Smooth muscle cell (in vitro differentiated cells): ENCODE data around the gene HOXA5. TPM values are rescaled to one million over a fixed set of nuclear protein-coding genes. Genes with fewer than 3 reads are reported as not detected.
A peak's percentile ranks its signal among the peaks of the same experiment; 100 is the strongest.

Experiments
- DNase-seq: peaks from one replicate; lab custom pipeline; 2025; ENCODE audit not compliant: unreplicated experiment; lab: John Stamatoyannopoulos, UW
- H2AFZ ChIP-seq: fragments of 200-600 bp; sonication (generic); 2 replicates; pipeline ENCODE4 v1.6.0; 2016; ENCODE audit warnings: antibody characterized with exemption, low read depth, mild to moderate bottlenecking
- H3F3A ChIP-seq: fragments of 200-600 bp; sonication (generic); 2 replicates; pipeline ENCODE4 v1.6.0; 2017; ENCODE audit warnings: antibody characterized with exemption, low read depth
- H3K27ac ChIP-seq: fragments of 200-600 bp; sonication (generic); 2 replicates; pipeline ENCODE4 v1.5.1; 2016; ENCODE audit warnings: low read depth, mild to moderate bottlenecking
- H3K27me3 ChIP-seq: fragments of 200-600 bp; sonication (generic); 2 replicates; pipeline ENCODE4 v1.6.1; 2016; ENCODE audit warnings: low read depth, mild to moderate bottlenecking
- H3K36me3 ChIP-seq: fragments of 200-600 bp; sonication (generic); 2 replicates; pipeline ENCODE4 v1.5.1; 2016; ENCODE audit warnings: low read depth
- H3K4me1 ChIP-seq: fragments of 200-600 bp; sonication (generic); 2 replicates; pipeline ENCODE4 v1.5.1; 2016; ENCODE audit warnings: low read depth
- H3K4me2 ChIP-seq: fragments of 200-600 bp; sonication (generic); 2 replicates; pipeline ENCODE4 v1.6.0; 2016; ENCODE audit warnings: mild to moderate bottlenecking
- H3K4me3 ChIP-seq: fragments of 200-600 bp; sonication (generic); 2 replicates; pipeline ENCODE4 v1.5.1; 2016; ENCODE audit warnings: mild to moderate bottlenecking
- H3K79me2 ChIP-seq: fragments of 200-600 bp; sonication (generic); 2 replicates; pipeline ENCODE4 v1.6.0; 2016; ENCODE audit warnings: low read depth, mild to moderate bottlenecking
- H3K9ac ChIP-seq: fragments of 200-600 bp; sonication (generic); 2 replicates; pipeline ENCODE4 v1.6.0; 2016; ENCODE audit warnings: low read depth
- H3K9me3 ChIP-seq: fragments of 200-600 bp; sonication (generic); replicated peaks from 2 replicates; pipeline ENCODE4 v1.5.1; 2016; ENCODE audit warnings: low read depth
- H4K20me1 ChIP-seq: fragments of 200-600 bp; sonication (generic); 2 replicates; pipeline ENCODE4 v1.6.0; 2016; ENCODE audit warnings: low read depth
- CTCF ChIP-seq: fragments of 200-600 bp; sonication (generic); IDR thresholded peaks from 2 replicates; pipeline ENCODE4 v1.5.1; 2017; ENCODE audit warnings: borderline replicate concordance, mild to moderate bottlenecking, antibody characterized with exemption; ENCODE audit not compliant: insufficient read depth, poor library complexity, severe bottlenecking
- WGBS: methylation state at CpG from one replicate; pipeline ENCODE4 v1.1.7; 2016; ENCODE audit warnings: low lambda C conversion rate; 5-methylcytosine and 5-hydroxymethylcytosine counted together
- polyA plus RNA-seq: library from polyadenylated mRNA; unstranded; fragments of >200 nt; fragmentation: Nextera tagmentation; extraction: Ambion mirVana; gene quantifications from 2 replicates; pipeline ENCODE4 v1.2.1, GENCODE V29; 2016
- total RNA-seq: library from RNA; depleted of rRNA; stranded (reverse); fragments of >200 nt; gene quantifications from 2 replicates; pipeline ENCODE4 v1.2.3, GENCODE V29; 2014

The HOXA5 gene
- total and polyA plus RNA-seq, 2 experiments from 2014 or later = 0.98 to 2.1 TPM

- Histone ChIP-seq H3K4me1 (no peaks in the 10 kb centered on the region), H3K27me3 (peaks cover 100% of the 10 kb centered on the region), H3K9me3 (no peaks in the 10 kb centered on the region), H3K79me2 (no peaks in the 10 kb centered on the region), H3K36me3 (no peaks in the 10 kb centered on the region), H4K20me1 (peaks cover 6% of the 10 kb centered on the region), H3K4me2 (no peak overlapping the region), H3K27ac (no peak overlapping the region), H2AFZ (no peak overlapping the region), H3K9ac (no peak overlapping the region), H3F3A (no peaks in the 10 kb centered on the region), H3K4me3 (no peak overlapping the region)
- DNase-seq = no peak
- no peak for TF ChIP-seq CTCF
- WGBS = 63% methylated on average over 1 of the region's 1 CpG
Measured at GRCh38 chr7:27119412-27119911, 24.0 kb downstream of the HOXA5 start.

DNA sequence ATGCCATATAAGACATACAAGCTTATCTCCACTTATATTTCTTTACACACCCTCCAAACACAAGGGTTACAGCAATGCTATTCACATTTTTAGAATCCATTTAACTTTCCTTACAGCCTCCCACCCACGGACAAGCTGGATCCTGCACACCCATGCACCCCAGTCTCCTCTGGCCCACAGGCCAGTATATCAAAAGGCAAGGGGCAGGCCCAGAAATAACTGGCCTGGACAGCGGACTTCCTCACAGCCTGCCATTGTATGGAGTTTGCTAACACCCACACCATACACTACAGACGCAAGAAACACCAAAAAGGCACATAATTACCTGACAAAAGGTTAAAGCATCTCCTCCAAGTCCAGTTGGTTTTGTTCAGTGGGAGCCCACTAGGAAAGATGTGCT is 24.9 kb downstream of the HOXA5 start:
- Histone ChIP-seq H3K27ac (no peak overlapping the region), H3K4me3 (no peak overlapping the region), H3K9me3 (no peaks in the 10 kb centered on the region), H3K4me2 (no peak overlapping the region), H3F3A (no peaks in the 10 kb centered on the region), H3K36me3 (no peaks in the 10 kb centered on the region), H2AFZ (no peak overlapping the region), H4K20me1 (peaks cover 6% of the 10 kb centered on the region), H3K79me2 (no peaks in the 10 kb centered on the region), H3K9ac (no peak overlapping the region), H3K4me1 (no peaks in the 10 kb centered on the region), H3K27me3 (peaks cover 100% of the 10 kb centered on the region)
- no peak for DNase-seq
- 41% methylated on average over 3 of the region's 3 CpGs for WGBS
- no peak for TF ChIP-seq CTCF

- Histone ChIP-seq H3K4me1 (no peaks in the 10 kb centered on the region), H3K36me3 (no peaks in the 10 kb centered on the region), H3K27ac (no peak overlapping the region), H3F3A (no peaks in the 10 kb centered on the region), H3K79me2 (no peaks in the 10 kb centered on the region), H4K20me1 (peaks cover 6% of the 10 kb centered on the region), H3K27me3 (peaks cover 100% of the 10 kb centered on the region), H3K9me3 (no peaks in the 10 kb centered on the region), H3K4me3 (no peak overlapping the region), H2AFZ (no peak overlapping the region), H3K4me2 (peak overlapping the region; percentile 5), H3K9ac (no peak overlapping the region)
- DNase-seq = no peak
- WGBS = 10% methylated on average over 11 of the region's 19 CpGs
- no peak for TF ChIP-seq CTCF
Measured at GRCh38 chr7:27117887-27118491, 25.5 kb downstream of the HOXA5 start.
